ENCODE results near the gene COA8. TPM values are rescaled to one million over a fixed set of nuclear protein-coding genes. Genes with fewer than 3 reads are reported as not detected.

COA8 gene
- polyA plus RNA-seq, 3 donors: 37.8 to 43.5 (median 43.4) TPM

DNA sequence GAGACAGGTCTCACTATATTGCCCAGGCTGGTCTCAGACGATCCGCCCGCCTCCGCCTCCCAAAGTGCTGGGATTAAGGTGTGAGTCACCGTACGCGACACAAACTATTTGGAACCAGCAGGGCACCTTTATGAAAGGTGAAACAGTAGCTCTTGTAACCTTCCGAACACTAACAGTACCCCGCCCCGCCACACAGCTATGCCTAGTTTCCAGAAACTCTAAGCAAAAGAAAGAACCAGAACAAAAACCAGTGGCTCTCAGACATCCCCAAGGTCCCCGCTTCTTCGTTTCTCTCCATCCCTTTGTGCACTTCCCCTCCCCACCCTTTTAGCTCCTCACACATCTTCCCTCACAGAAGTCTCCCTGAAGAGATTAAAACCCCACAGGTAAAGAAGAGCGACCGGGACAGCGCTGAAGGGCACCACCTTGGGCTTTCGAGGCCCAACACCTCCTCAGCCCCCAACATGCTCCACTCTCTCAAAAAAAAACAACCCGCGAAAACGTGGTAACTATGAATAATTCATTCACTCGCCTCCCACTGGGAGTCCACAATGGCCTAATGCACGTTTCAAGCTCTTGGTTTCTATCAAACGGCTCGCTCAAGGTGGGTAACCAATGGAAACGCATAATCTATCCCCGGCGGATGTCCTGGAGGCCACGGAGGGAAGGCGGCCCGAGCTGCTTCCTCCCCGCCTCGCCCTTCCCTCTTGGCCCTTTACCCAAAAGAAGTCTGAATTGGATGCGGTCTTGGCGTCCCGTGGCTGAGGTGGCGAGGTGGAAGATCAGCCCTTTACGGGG, 1.2 kb upstream of the COA8 start:
- DNase-seq: no peak

- DNase-seq: no peak
Observed at GRCh38 chr14:103562179-103562428, 656 bp upstream of the COA8 start.

GRCh38 chr14:103563226-103563620, 463 bp downstream of the COA8 start:
- DNase-seq: no peak

GRCh38 chr14:103563844-103564505, 1.2 kb downstream of the COA8 start:
- DNase-seq: no peak

DNA sequence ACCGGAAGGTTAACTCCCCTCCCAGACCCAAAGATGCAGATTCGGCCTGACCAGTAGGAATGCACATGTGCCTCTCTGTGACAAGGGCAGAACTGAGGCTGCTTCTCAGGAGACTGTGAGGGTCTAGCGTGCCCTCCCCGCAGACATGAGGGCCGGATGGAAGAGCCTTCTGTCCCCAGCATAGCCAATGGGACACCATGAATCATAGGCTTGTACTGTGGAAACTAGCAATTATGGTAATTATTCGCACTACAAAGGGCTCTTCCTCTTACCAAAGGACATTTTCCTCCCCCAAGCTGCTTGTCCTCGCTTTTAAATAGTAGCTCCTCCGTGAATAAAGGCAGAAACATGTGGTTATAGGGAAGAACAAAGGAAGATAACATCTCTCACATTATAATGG, 6.2 kb downstream of the COA8 start:
- DNase-seq: no peak

- no peak for DNase-seq
Observed at GRCh38 chr14:103569408-103569807, 6.6 kb downstream of the COA8 start.

DNA sequence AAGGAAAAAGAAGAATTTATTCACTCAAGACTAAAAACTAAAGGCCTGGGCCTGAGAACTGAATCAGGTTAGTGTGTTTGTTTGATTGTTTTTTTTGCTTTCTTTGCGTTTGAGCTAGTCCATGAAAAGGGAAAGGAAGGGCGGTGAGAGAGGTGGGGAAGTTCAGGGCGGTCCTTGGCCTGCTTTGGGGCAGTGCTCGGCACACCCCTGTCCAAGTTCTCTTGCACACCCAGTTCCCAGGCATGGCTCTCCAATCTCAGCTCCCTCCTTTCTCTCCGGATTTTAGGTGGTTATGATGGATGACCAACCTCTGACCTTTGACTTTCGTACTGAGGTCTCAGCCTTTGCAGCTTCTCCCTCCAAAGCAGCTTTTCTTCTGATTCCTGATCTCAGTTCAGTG, 11.3 kb downstream of the COA8 start:
- DNase-seq: no peak

DNA sequence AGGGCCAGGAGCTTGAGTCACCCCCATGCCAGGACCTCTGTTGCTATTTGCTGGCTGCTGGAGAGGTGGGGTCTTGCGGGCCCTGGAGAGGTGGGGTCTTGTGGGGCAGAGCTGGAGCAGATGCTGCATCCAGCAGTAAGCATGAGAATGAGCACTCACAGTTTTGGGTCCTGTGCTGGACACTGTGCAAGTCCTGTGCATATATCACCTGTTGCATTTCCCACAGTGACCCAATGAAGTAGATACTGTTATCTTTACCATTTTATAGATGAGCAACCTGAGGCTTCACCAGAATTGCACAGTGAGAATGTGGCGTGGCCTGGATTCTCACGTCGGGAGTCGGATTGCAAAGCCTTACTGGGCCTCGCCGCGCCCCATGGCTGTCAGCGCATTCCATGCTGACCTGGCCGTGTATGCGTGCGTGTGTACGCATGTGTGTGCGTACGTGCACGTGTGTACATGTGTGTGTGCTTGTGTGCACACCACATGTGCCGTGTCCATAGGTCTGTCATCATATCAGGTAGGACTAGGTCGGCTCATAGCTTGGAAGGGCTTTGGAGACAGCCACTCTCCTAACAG, 12.0 kb downstream of the COA8 start:
- DNase-seq: no peak

- peak; percentile 88 for DNase-seq
Observed at GRCh38 chr14:103576371-103577024, 13.7 kb downstream of the COA8 start.

- DNase-seq: no peak
Observed at GRCh38 chr14:103578401-103579075, 15.8 kb downstream of the COA8 start.

DNA sequence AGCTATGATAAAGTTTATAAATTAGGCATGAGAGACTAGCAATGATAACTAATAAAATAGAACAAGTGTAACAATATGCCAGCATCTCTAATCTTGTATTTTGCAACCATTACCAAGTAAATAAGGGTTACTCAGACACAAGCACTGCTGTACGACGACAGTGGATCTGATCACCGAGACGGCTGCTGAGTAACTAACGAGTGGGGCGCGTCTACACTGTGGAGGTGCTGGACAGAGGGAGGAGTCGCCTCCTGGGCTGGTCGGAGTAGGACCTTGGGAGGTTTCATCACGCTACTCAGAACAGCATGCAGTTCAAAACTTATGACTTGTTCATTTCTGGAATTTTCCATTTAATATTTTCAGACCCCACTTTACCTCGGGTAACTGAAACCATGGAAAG, 18.4 kb downstream of the COA8 start:
- no peak for DNase-seq

GRCh38 chr14:103581954-103582703, 19.4 kb downstream of the COA8 start:
- no peak for DNase-seq

DNA sequence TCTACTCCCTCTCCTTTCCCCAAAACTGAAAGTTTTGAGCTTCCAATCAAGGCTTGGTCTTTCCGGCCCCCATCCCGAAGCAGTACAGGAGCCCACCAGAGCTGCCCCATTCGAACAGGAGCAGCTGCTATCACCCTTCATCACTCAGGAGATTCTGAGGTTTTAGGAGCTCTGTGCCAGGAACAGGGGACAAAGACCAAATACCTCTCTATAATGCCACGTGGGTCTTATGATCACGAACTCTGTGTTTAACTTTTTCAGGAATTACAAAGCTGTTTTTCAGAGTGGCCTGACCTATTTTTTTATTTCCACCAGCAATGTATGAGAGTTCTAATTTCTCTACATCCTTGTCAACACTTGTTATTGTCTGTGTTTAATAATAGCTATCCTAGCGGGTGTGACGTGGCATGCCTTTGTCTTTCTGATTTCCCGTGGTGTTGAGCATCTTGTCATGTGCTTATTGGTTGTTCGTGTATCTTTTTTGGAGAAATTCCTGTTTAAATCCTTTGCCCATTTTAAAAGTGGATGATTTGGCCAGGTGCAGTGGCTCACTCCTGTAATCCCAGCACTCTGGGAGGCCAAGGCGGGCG, 21.7 kb downstream of the COA8 start:
- DNase-seq: no peak

- no peak for DNase-seq
Observed at GRCh38 chr14:103593577-103593976, 30.8 kb downstream of the COA8 start.

DNA sequence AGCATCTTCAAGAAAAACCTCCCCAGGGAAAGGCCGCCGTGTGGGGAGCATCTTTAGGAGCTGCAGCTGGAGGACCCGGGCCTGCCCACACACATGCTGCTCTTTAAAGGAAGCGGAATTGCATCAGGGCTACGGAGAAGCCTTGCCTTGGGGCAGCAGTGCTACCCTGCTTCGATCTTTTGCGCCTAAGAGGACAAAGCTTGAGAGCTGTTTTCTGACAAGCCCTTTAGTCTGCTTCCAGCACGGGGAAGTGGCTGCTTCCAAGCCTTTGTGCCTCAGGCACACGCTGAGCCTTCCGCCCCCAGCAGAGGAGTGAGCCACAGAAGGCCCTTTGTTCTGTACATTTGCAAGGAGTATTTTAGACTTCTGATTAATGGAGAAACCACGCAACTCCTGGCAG, 31.5 kb downstream of the COA8 start:
- DNase-seq: no peak

DNA sequence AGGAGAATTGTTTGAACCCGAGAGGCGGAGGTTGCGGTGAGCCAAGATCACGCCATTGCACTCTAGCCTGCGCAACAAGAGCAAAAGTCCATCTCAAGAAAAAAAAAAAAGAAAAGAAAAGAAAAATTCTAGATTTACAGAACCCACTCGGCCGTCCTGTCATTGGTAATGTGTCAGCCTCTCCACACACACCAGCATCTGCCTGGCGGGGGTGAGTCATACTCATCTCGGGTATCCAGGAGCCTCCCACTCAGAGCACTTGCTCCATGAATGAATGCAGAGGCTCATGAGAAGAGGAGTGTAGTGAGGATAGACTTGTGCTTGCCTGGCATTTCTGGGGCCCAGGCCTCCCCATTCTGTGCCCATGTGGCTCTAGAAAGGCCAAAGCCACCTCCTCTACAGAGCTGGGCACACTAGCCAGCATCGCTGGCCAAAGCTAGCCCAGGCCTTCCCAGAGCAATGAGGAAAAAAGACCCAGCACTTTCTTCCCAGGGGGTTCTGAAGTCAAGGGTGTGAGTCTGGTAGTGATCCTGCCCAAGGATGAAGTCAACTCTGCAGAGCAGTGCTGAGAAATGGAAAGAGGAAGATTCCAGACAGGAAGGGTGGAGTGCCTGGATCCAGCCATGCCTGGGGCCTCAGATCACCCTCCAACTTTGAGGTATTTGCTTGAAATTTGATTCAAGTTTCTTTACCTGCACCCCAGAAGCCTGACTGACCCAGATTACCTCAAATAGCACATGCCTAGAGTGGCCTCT, 35.0 kb downstream of the COA8 start:
- DNase-seq: no peak

GRCh38 chr14:103600503-103600902, 37.7 kb downstream of the COA8 start:
- DNase-seq: no peak

DNA sequence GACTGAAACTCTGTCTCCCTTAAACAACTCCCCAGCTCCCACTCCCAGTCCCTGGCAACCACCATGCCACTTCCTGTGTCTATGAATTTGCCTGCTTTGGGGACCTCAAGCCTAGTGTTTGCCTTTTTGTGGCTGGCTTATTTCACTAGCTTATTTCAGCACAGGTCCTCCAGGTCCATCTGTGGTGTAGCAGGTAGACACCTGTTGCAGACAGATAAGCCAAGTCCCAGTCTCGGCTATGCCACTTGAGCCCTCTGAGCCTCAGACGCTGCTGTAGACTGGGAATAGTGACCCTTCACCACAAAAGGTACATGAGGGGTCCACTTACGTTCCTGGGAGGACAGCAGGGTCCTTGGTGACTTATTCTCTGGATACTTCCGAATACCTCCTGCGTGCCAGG, 41.9 kb downstream of the COA8 start:
- no peak for DNase-seq

DNA sequence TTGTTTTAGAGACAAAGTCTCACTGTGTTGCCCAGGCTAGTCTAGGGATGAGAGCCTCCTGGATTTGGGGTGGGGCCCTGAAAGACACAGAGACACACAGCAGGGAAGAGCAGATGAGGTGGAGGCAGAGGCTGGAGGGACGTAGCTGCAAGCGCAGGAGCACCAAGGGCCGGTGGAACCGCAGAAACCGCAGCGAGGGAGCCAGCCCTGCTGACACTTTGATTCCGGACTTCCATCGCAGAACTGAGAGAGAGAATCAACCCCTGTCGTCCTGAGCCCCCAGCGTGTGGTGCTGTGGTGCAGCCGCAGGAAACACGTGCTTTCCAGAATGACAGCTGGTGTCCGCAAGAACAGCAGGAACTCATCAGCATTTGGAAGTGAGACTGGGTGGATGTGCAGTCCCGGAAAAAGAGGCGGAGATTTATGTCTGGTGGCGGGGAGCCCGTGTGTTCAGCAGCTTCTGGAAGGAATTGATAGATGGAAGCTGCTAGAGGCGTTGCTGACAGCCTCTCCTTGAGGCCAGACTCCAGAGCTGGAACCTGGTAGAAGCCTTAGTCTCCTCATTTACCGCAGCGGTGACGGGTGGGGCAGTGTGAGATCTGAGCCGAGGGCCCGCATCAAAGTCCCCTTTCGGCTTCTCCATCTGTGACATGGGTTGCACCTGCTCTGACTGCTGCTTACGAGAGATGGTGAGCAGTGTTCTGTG, 44.4 kb downstream of the COA8 start:
- DNase-seq: peak; percentile 94

DNA sequence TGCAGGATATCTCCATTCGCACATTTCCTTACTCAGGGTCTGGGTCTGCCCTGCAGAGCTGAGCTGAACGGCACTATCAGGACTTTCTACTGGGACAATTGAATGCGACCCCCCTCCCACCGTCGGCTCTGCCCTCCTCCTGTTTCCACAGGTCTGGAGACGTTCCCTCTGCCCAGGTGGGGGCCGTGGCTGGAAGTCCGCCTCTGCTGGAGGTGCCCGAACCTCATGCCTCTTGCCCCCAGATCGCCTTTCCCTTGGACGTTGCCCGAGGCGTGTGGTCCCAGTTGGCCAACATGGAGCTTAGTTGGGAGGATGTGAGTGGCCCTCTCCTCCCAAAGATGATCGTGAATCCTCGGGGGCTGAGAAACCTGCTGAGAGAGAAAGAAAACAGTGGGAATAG, 45.1 kb downstream of the COA8 start:
- no peak for DNase-seq
